HG03520 (cell line): Measurements from ENCODE around the gene LMLN.
"Not testable (repeated sequence)": the region's sequence is repeated elsewhere in the genome, so short reads cannot be mapped to it uniquely, and the experiment has no call there.

Experiments
- ATAC-seq: cut with Tn5 transposase; IDR thresholded peaks from one replicate; pipeline ENCODE4 v1.9.1; 2021; ENCODE audit warnings: mild to moderate bottlenecking, moderate library complexity; ENCODE audit not compliant: unreplicated experiment

The LMLN gene

GRCh38 chr3:198071602-198072287 lies 111.7 kb downstream of the LMLN start:
- ATAC-seq, result peak; percentile 73

GRCh38 chr3:198076722-198077308 lies 116.8 kb downstream of the LMLN start:
- no peak for ATAC-seq

DNA sequence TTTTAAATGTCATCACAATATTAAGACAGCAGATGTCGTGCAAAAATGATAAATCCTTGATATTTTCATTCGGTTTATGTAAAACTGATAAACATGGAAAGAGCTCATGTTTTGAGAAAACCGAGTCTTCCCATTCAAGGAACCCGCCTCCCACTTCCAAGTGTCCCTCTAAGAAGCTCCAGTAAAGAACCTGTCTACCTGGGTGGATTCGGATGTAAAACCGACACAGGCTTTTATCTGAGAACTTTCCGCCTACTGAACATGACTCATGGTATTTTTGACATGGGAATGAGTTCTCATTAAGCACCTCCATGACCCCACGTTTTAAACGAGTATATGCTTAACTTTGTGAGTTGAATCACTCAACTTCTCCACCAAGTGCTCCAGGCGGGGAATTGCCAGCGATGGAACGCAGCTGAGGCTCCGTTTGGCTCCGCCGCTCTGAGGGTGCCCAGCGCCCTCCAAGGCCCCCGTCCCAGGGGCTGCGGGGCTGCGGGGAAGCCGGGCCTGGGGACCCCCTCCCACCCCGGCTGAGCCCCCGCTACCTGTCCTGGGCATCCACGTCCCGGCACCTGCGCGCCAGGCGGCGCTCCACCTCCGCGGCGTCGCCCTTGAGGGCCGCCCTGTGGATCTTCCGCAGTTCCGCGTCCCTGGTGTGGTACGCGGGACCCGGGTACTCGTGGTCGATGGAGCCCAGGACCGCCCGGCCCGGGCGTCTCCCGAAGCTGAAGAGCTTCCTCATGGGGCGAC lies 119.9 kb downstream of the LMLN start:
- ATAC-seq, result no peak

GRCh38 chr3:198080521-198081384 lies 120.7 kb downstream of the LMLN start:
- peak; percentile 78 for ATAC-seq

DNA sequence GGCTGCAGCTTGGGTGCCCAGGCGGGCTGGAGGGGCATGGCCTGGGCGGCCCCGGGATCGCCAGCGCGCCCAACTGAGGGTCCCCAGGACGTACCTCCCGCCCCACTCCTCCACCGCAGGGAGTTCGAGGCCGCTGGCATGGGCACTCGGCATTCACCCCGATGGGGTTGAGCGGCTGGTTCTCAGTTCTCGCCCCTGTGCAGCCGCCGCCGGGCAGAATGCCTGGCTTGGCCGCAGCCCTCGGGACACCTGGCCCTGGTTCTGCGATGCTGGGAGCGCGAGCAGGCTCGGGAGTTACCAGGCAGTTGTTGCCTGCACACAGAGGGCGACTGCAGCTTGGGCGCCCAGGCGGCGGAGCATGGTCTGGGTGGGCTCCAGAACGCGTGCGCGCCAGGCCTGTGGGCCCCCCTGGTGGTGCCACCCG lies 121.4 kb downstream of the LMLN start:
- ATAC-seq, result no peak

GRCh38 chr3:198082226-198082625 lies 122.2 kb downstream of the LMLN start:
- not testable (repeated sequence) for ATAC-seq

DNA sequence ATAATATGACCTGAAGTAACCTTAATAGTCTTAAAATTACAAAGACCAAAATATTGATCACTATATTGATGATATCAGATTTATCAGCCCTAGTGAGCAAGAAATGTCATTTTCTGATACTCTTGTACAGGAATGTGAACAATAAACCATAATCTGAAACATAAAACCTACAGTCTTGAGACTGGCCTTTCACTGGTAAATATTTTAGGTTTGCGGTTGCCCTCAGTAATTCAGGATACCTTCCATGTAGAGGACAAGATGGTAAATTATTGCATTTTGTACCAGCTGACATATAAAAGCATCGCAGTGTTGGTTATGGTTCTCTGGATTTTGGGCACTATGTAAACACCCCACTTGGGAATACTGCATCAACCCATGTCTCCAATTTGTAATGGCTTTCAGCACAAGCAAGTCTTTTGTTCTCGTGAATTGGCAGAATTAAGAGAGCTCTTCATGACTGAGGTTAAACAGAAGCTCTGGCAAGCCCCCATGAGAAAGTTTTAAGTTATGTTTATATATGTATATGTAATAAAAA lies 128.5 kb downstream of the LMLN start:
- no peak for ATAC-seq

DNA sequence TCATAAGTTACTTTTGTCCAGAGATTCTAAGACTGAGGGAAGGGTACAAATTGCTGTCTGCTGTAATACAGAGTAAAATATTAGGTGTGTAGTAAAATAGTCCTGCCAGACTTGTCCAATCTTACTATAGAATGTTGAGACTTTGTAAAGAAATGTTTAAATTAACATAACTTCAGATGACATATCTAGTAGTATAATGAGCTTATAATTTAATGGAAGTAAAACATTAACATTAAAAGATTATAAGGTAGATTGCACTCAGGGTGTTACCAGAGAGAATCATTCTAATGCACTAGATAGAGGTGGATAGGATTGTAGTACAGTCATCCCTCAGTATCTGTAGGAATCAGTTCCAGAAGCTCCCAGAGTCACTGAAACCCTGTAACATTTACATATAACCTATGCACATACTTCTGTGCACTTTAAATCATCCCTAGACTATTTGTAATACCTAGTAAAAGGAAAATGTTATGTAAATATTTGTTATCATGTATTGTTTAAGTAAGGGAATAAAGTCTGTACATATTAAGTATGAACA lies 130.8 kb downstream of the LMLN start:
- no peak for ATAC-seq

GRCh38 chr3:198092276-198092675 lies 132.3 kb downstream of the LMLN start:
- ATAC-seq, result no peak

GRCh38 chr3:198093112-198093679 lies 133.2 kb downstream of the LMLN start:
- no peak for ATAC-seq
